NCI-H82 (cell line): ENCODE measurements around the gene IFNLR1.

Experiments
- DNase-seq: peaks from one replicate; lab custom pipeline; 2025; lab: John Stamatoyannopoulos, UW

IFNLR1 gene

DNA sequence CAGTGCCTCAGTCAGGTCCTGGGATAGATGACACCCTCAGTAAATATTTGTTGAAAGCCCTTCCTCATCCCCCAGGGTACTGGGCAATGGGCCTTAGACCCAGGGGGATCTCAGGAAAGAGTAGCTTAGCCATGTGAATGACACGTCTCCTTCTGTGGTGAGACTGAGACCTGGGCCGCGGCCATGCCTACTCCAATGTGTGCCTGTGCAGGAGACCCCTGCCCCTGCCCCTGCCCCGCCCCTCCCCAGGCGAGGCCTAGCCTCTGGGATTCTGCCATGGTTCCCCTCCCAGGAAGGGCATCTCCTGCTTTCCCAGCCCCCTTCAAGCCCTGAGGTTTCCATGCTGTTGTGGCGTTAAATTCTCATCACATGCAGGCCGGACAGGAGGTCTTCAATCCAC lies 82.2 kb downstream of the IFNLR1 start:
- DNase-seq, result no peak
